Natural killer cell (primary cell): ENCODE data around the gene LIMS2. TPM values are rescaled to one million over a fixed set of nuclear protein-coding genes. Genes with fewer than 3 reads are reported as not detected.
A peak's percentile ranks its signal among the peaks of the same experiment; 100 is the strongest.

ENCODE experiments used
- ATAC-seq, 3 donors: fragments of 150-1000 bp in 2 of 3; fragments of 200-7000 bp in 1 of 3; cut with Tn5 transposase; 1 replicate in 1 of 3; 2 replicates in 2 of 3; pipeline ENCODE4 v1.10.0; 2021; ENCODE audit warnings: mild to moderate bottlenecking in 2 of 3, moderate library complexity in 2 of 3
- DNase-seq, 2 donors: peaks; one replicate each; pipeline versions ENCODE4 v3.0.0 to v3.0.0-alpha.2; 2013 to 2021; ENCODE audit warnings: mixed read lengths in 1 of 2
- H3K27ac ChIP-seq: one replicate; pipeline ENCODE4 v1.5.1; 2013; ENCODE audit warnings: mild to moderate bottlenecking, low read length
- H3K27me3 ChIP-seq: one replicate; pipeline ENCODE4 v1.6.1; 2013; ENCODE audit warnings: low read length; ENCODE audit not compliant: control insufficient read depth, insufficient read depth
- H3K36me3 ChIP-seq: one replicate; pipeline ENCODE4 v1.6.1; 2013; ENCODE audit warnings: low read length; ENCODE audit not compliant: control insufficient read depth, insufficient read depth
- H3K4me1 ChIP-seq: one replicate; pipeline ENCODE4 v1.6.1; 2013; ENCODE audit warnings: low read length; ENCODE audit not compliant: control insufficient read depth, insufficient read depth
- H3K4me3 ChIP-seq: one replicate; pipeline ENCODE4 v1.5.1; 2013; ENCODE audit warnings: low read length
- H3K9me3 ChIP-seq: one replicate; pipeline ENCODE4 v1.6.1; 2013; ENCODE audit warnings: low read length; ENCODE audit not compliant: control insufficient read depth, insufficient read depth
- H3K27ac Mint-ChIP-seq, 2 donors: one replicate each; pipeline ENCODE4 v1.8.0; 2022; ENCODE audit warnings: mild to moderate bottlenecking in 2 of 2, mixed read lengths in 2 of 2, moderate library complexity in 1 of 2
- H3K27me3 Mint-ChIP-seq, 2 donors: one replicate each; pipeline ENCODE4 v1.8.0; 2022; ENCODE audit warnings: low read depth in 2 of 2, mixed read lengths in 2 of 2
- H3K36me3 Mint-ChIP-seq: one replicate; pipeline ENCODE4 v1.8.0; 2022; ENCODE audit warnings: mixed read lengths
- H3K4me1 Mint-ChIP-seq, 2 donors: one replicate each; pipeline ENCODE4 v1.8.0; 2022; ENCODE audit warnings: mixed read lengths in 2 of 2
- H3K4me3 Mint-ChIP-seq: one replicate; pipeline ENCODE4 v1.8.0; 2022; ENCODE audit warnings: mild to moderate bottlenecking, moderate library complexity, mixed read lengths
- H3K9me3 Mint-ChIP-seq, 2 donors: one replicate each; pipeline ENCODE4 v1.8.0; 2022; ENCODE audit warnings: mixed read lengths in 2 of 2
- CTCF ChIP-seq: fragments of 200-600 bp; IDR thresholded peaks from one replicate; pipeline ENCODE4 v1.8.0; 2022; ENCODE audit warnings: antibody characterized with exemption
- WGBS: methylation state at CpG from one replicate; pipeline ENCODE4 v1.1.7; 2013; ENCODE audit warnings: missing lambda C conversion rate; ENCODE audit not compliant: insufficient coverage; 5-methylcytosine and 5-hydroxymethylcytosine counted together
- intact Hi-C: fragments of 100-400 bp; cut with micrococcal nuclease; formaldehyde crosslinking; loops from one replicate; pipeline ENCODE4 v1.14.2; 2022
- total RNA-seq, 4 donors: library from RNA; stranded (reverse); fragments of 120-200 nt in 1 of 4; gene quantifications; one replicate each; pipeline versions ENCODE4 v1.2.3 to v1.2.4, GENCODE V29; 2013 to 2022

LIMS2 gene
- total RNA-seq, 3 donors from 2014 or later (not counting 1 experiment from before 2014, with no cell fraction given), result 0.15 to 0.16 TPM; not detected in 1

GRCh38 chr2:127611076-127611925 is 64.0 kb downstream of the LIMS2 start:
- no peak for TF ChIP-seq CTCF
- Histone ChIP-seq H3K4me3 (no peak overlapping the region), H3K27me3 (no peaks in the 10 kb centered on the region), H3K9me3 (no peaks in the 10 kb centered on the region), H3K4me1 (no peaks in the 10 kb centered on the region), H3K36me3 (no peaks in the 10 kb centered on the region), H3K27ac (no peak overlapping the region)
- H3K9me3 Mint-ChIP-seq, result peaks cover 0 to 6% of the 10 kb centered on the region in 2 donors
- H3K36me3 Mint-ChIP-seq, result peaks cover 11% of the 10 kb centered on the region
- ATAC-seq (no peak), DNase-seq (peak in 1 of 2 donors; percentile 9)
- no peak overlapping the region for H3K27ac Mint-ChIP-seq
- H3K27me3 Mint-ChIP-seq, result peaks cover 2 to 25% of the 10 kb centered on the region in 2 donors
- peaks cover 6 to 7% of the 10 kb centered on the region in 2 donors for H3K4me1 Mint-ChIP-seq
- intact Hi-C loops, result no loop called here
- WGBS, result 90% methylated on average over 11 of the region's 11 CpGs
- H3K4me3 Mint-ChIP-seq, result no peak overlapping the region

GRCh38 chr2:127610561-127610960 is 64.8 kb downstream of the LIMS2 start:
- Mint-ChIP-seq H3K4me3 (no peak overlapping the region), H3K27me3 (peaks cover 2 to 18% of the 10 kb centered on the region in 2 donors), H3K4me1 (no peaks in the 10 kb centered on the region), H3K27ac (no peak overlapping the region), H3K9me3 (peaks cover 0 to 6% of the 10 kb centered on the region in 2 donors), H3K36me3 (peaks cover 11% of the 10 kb centered on the region)
- H3K9me3 ChIP-seq, result no peaks in the 10 kb centered on the region
- no peak for TF ChIP-seq CTCF
- H3K27me3 ChIP-seq, result no peaks in the 10 kb centered on the region
- intact Hi-C loops, result no loop called here
- H3K4me1 ChIP-seq, result no peaks in the 10 kb centered on the region
- WGBS, result 92% methylated on average over 1 of the region's 1 CpG
- no peaks in the 10 kb centered on the region for H3K36me3 ChIP-seq
- no peak overlapping the region for H3K4me3 ChIP-seq
- H3K27ac ChIP-seq, result no peak overlapping the region
- DNase-seq (peak in 1 of 2 donors; percentile 10), ATAC-seq (no peak)

- Mint-ChIP-seq H3K27ac (no peak overlapping the region), H3K27me3 (peaks cover 0 to 18% of the 10 kb centered on the region in 2 donors), H3K9me3 (peaks cover 0 to 6% of the 10 kb centered on the region in 2 donors), H3K4me1 (no peaks in the 10 kb centered on the region), H3K36me3 (peaks cover 11% of the 10 kb centered on the region), H3K4me3 (no peak overlapping the region)
- 93% methylated on average over 8 of the region's 8 CpGs for WGBS
- no peaks in the 10 kb centered on the region for H3K36me3 ChIP-seq
- H3K9me3 ChIP-seq, result no peaks in the 10 kb centered on the region
- H3K27ac ChIP-seq, result no peak overlapping the region
- no peak for TF ChIP-seq CTCF
- DNase-seq (peak in 1 of 2 donors; percentile 12), ATAC-seq (no peak)
- no peaks in the 10 kb centered on the region for H3K27me3 ChIP-seq
- H3K4me3 ChIP-seq, result no peak overlapping the region
- intact Hi-C loops, result no loop called here
- H3K4me1 ChIP-seq, result no peaks in the 10 kb centered on the region
These were observed 65.5 kb downstream of the LIMS2 start for GRCh38 chr2:127609818-127610217.
